OCI-LY3 (cell line): ENCODE results near the gene MATCAP1.
A peak's percentile ranks its signal among the peaks of the same experiment; 100 is the strongest.

Source experiments
- H2AFZ ChIP-seq: fragments of 200-600, 300-600 bp; shearing (Covaris generic); 2 replicates; pipeline ENCODE4 v1.6.0; 2014; ENCODE audit warnings: antibody characterized with exemption, low read depth, low read length
- H3K27ac ChIP-seq: fragments of 200-600, 300-600 bp; sonication (generic); 2 replicates; pipeline ENCODE4 v1.5.1; 2014; ENCODE audit warnings: mild to moderate bottlenecking, low read length, moderate library complexity, mixed read lengths
- H3K27me3 ChIP-seq: fragments of 200-600, 300-600 bp; sonication (generic); 2 replicates; pipeline ENCODE4 v1.6.1; 2014; ENCODE audit warnings: low read depth, low read length, mixed read lengths
- H3K36me3 ChIP-seq: fragments of 200-600, 300-600 bp; sonication (generic); replicated peaks from 2 replicates; pipeline ENCODE3; 2014; ENCODE audit warnings: low read depth, low read length, mixed read lengths
- H3K4me1 ChIP-seq: fragments of 300-600, 200-600 bp; sonication (generic); 2 replicates; pipeline ENCODE4 v1.6.1; 2014; ENCODE audit warnings: low read length, mixed read lengths
- H3K4me2 ChIP-seq: fragments of 200-600, 300-600 bp; sonication (generic); 2 replicates; pipeline ENCODE4 v1.6.1; 2014; ENCODE audit warnings: low read length, mixed read lengths
- H3K4me3 ChIP-seq: fragments of 300-600, 200-600 bp; sonication (generic); 2 replicates; pipeline ENCODE4 v1.5.1; 2014; ENCODE audit warnings: antibody characterized with exemption, mild to moderate bottlenecking, low read length, moderate library complexity
- H3K79me2 ChIP-seq: fragments of 300-600, 200-600 bp; shearing (Covaris generic); 2 replicates; pipeline ENCODE4 v1.6.1; 2014; ENCODE audit warnings: mild to moderate bottlenecking, low read length, mixed read lengths
- H3K9ac ChIP-seq: fragments of 300-600, 200-600 bp; shearing (Covaris generic); 2 replicates; pipeline ENCODE4 v1.6.0; 2014; ENCODE audit warnings: mild to moderate bottlenecking, low read length, moderate library complexity
- H3K9me3 ChIP-seq: fragments of 200-600, 300-600 bp; shearing (Covaris generic); 2 replicates; pipeline ENCODE4 v1.6.1; 2014; ENCODE audit warnings: low read length, mixed read lengths; ENCODE audit not compliant: insufficient read depth
- H4K20me1 ChIP-seq: fragments of 200-600, 300-600 bp; sonication (generic); 2 replicates; pipeline ENCODE4 v1.6.1; 2016; ENCODE audit warnings: low read length, mixed read lengths; ENCODE audit not compliant: insufficient read depth
- EZH2phosphoT487 ChIP-seq: fragments of 200-600 bp; shearing (Covaris generic); IDR thresholded peaks from 2 replicates; pipeline ENCODE4 v1.6.1; 2018; ENCODE audit warnings: antibody characterized with exemption, mixed run types, low read depth
- TF ChIP-seq, protein P1 (sequence below): fragments of 200-600, 300-600 bp; sonication (generic); IDR thresholded peaks from 2 replicates; pipeline ENCODE4 v1.5.1; 2014; ENCODE audit warnings: antibody characterized with exemption, low read length, low read depth

Gene MATCAP1

DNA sequence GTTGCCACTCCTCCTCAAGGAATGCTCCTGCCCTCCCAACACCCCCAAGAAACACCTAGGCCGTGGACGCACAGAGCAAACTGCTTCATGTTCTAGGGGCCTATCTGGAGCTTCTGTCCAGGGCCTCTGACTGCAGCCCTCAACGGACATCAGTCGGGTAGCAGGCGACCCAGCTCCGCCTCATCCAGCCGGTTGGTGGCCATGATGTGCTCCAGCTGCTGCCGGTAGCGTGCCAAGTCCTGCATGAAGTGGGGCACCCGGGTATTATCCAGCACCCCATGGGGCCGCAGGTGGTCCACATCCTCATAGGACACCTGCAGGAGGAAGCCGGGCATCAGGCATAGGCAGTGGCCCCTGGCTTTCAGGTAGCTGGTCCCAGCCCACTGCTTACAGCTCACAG, 7.1 kb downstream of the MATCAP1 start:
- Histone ChIP-seq H2AFZ (no peak overlapping the region), H3K79me2 (peaks cover 3% of the 10 kb centered on the region; the same call in 1 of the 2 replicates), H3K4me1 (peaks cover 24% of the 10 kb centered on the region), H3K27me3 (no peaks in the 10 kb centered on the region), H3K27ac (no peak overlapping the region), H3K9me3 (no peaks in the 10 kb centered on the region), H3K4me2 (no peak overlapping the region), H3K4me3 (no peak overlapping the region), H3K36me3 (peaks cover 17% of the 10 kb centered on the region), H3K9ac (no peak overlapping the region), H4K20me1 (no peaks in the 10 kb centered on the region; the same call in 1 of the 2 replicates)
- TF ChIP-seq EZH2phosphoT487: no peak
- TF ChIP-seq, protein P1, sequence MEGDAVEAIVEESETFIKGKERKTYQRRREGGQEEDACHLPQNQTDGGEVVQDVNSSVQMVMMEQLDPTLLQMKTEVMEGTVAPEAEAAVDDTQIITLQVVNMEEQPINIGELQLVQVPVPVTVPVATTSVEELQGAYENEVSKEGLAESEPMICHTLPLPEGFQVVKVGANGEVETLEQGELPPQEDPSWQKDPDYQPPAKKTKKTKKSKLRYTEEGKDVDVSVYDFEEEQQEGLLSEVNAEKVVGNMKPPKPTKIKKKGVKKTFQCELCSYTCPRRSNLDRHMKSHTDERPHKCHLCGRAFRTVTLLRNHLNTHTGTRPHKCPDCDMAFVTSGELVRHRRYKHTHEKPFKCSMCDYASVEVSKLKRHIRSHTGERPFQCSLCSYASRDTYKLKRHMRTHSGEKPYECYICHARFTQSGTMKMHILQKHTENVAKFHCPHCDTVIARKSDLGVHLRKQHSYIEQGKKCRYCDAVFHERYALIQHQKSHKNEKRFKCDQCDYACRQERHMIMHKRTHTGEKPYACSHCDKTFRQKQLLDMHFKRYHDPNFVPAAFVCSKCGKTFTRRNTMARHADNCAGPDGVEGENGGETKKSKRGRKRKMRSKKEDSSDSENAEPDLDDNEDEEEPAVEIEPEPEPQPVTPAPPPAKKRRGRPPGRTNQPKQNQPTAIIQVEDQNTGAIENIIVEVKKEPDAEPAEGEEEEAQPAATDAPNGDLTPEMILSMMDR: no peak

DNA sequence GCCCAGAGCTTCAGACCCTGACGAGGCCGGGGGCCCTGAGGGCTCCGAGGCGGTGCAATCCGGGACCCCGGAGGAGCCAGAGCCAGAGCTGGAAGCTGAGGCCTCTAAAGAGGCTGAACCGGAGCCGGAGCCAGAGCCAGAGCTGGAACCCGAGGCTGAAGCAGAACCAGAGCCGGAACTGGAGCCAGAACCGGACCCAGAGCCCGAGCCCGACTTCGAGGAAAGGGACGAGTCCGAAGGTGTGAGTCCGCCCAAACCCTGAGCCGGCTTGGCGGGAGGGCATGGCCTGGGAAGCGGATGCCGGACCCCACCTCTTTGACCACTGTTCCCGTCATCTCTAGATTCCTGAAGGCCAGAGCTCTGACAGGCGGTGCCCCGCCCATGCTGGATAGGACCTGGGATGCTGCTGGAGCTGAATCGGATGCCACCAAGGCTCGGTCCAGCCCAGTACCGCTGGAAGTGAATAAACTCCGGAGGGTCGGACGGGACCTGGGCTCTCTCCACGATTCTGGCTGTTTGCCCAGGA, 9.0 kb downstream of the MATCAP1 start:
- no peak for TF ChIP-seq EZH2phosphoT487
- TF ChIP-seq, protein P1: no peak

DNA sequence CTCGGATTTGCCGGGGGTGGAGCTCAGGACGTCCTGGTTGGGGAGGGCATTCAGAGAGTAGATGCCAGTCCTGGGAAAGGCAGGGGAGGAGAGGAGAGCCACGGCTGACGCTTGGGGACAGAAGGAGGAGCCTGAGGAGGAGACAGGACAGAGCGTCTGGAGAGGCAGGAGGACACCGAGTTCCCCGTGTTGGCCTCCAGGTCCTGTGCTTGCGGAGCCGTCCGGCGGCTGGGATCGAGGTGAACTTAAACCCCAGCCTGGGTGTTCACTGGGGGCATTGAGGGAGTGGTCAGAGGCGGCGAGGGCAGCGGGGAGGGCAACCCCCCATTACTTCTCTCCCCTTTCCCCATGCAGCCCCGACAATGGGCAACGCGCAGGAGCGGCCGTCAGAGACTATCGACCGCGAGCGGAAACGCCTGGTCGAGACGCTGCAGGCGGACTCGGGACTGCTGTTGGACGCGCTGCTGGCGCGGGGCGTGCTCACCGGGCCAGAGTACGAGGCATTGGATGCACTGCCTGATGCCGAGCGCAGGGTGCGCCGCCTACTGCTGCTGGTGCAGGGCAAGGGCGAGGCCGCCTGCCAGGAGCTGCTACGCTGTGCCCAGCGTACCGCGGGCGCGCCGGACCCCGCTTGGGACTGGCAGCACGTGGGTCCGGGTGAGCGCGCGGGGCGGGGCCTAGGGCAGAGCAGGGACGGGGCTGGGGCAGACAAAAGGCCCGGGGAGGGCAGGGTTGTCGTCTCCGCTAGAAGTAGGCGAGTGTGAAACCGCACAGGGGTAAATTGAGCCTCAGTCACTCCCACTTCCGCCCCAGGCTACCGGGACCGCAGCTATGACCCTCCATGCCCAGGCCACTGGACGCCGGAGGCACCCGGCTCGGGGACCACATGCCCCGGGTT, 9.7 kb downstream of the MATCAP1 start:
- H4K20me1 ChIP-seq: no peaks in the 10 kb centered on the region
- no peaks in the 10 kb centered on the region for H3K27me3 ChIP-seq
- H3K4me3 ChIP-seq: peak overlapping the region; percentile 72
- H3K36me3 ChIP-seq: peaks cover 17% of the 10 kb centered on the region
- no peak overlapping the region for H3K27ac ChIP-seq
- TF ChIP-seq EZH2phosphoT487: no peak
- TF ChIP-seq, protein P1: 0 out of 2 replicates have a peak, but pooled peaks have one; percentile 6
- H3K9ac ChIP-seq: peak overlapping the region; percentile 45
- no peaks in the 10 kb centered on the region for H3K9me3 ChIP-seq
- H3K4me1 ChIP-seq: peaks cover 44% of the 10 kb centered on the region
- H3K79me2 ChIP-seq: peaks cover 10% of the 10 kb centered on the region; the same call in 1 of the 2 replicates
- peak overlapping the region; percentile 67 for H3K4me2 ChIP-seq
- H2AFZ ChIP-seq: no peak overlapping the region

More for the DNA sequence above, 9.0 kb downstream of the MATCAP1 start:
- peaks cover 37% of the 10 kb centered on the region for H3K4me1 ChIP-seq
- H3K79me2 ChIP-seq: peaks cover 10% of the 10 kb centered on the region; the same call in 1 of the 2 replicates
- H3K27me3 ChIP-seq: no peaks in the 10 kb centered on the region
- H3K36me3 ChIP-seq: peaks cover 21% of the 10 kb centered on the region
- H4K20me1 ChIP-seq: no peaks in the 10 kb centered on the region; the same call in 1 of the 2 replicates
- H3K4me2 ChIP-seq: peak overlapping the region; percentile 67
- peak overlapping the region; percentile 72 for H3K4me3 ChIP-seq
- no peaks in the 10 kb centered on the region for H3K9me3 ChIP-seq
- peak overlapping the region; percentile 45; the same call in 1 of the 2 replicates for H3K9ac ChIP-seq
- H2AFZ ChIP-seq: no peak overlapping the region
- H3K27ac ChIP-seq: no peak overlapping the region

DNA sequence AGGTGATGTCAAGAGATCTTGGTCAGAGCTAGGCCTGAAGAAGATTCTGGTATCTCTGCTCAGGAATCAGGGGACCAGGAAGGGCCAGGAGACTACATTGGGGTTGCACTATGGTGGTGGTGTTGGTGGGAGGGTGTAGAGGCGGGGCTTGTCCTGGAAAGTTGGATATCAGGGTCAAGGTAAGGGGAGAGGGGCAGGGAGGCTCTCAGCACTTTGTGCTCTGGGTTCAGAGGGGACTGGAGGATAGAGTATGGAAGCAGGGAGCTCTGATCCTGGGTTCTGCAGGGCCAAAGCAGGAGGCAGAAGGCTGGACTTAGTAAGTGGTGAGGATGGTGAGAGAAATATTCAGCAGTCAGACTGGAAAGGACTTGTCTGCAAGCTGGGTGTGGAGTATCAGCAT, 10.4 kb downstream of the MATCAP1 start:
- no peaks in the 10 kb centered on the region for H3K27me3 ChIP-seq
- H4K20me1 ChIP-seq: no peaks in the 10 kb centered on the region
- peak overlapping the region; percentile 72 for H3K4me3 ChIP-seq
- peaks cover 52% of the 10 kb centered on the region for H3K4me1 ChIP-seq
- no peak for TF ChIP-seq EZH2phosphoT487
- peaks cover 10% of the 10 kb centered on the region; the same call in 1 of the 2 replicates for H3K79me2 ChIP-seq
- peak overlapping the region; percentile 45; the same call in 1 of the 2 replicates for H3K9ac ChIP-seq
- peaks cover 17% of the 10 kb centered on the region for H3K36me3 ChIP-seq
- H3K27ac ChIP-seq: no peak overlapping the region
- H2AFZ ChIP-seq: no peak overlapping the region
- H3K4me2 ChIP-seq: peak overlapping the region; percentile 67
- H3K9me3 ChIP-seq: no peaks in the 10 kb centered on the region
